ENCODE data around the gene KCNJ12.
A peak's percentile ranks its signal among the peaks of the same experiment; 100 is the strongest.
"Not testable (repeated sequence)": the region's sequence is repeated elsewhere in the genome, so short reads cannot be mapped to it uniquely, and the experiment has no call there.

The KCNJ12 gene

DNA sequence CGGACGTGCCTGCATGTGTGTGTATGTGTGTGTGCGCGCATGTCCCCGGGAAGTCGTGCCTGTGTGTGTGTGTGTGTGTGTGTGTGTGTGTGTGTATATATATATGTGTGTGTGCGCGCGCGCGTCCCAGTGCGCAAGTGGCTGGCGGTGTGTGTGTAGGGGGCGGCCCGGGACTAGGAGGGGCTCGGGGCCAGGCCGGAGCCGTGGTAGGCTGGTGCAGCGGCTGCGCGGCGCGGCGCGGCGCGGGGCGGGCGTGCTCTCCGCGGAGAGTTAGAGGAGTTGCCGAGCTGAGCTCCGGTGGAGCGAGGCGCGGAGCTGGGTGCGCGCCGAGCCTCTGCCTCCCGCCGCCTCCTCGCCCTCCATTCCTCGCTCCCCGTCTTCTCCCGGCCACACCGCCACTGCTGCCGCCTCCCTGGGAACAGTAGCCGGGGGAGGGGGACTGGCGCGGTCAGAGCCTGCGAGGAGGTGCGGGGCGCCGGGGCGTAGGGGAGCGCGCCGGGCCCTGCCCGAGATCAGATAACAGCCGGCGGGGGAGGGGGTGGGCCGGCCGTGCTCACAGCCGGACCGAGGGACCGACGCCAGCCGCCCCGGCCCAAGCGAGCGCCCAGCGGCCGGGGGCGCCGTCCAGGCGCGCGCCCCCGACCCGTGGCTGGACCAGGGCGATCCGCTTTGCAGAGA is at the start of gene KCNJ12:
Gene KCNJ12 (plus strand): TSS at position 277 of the 678 bp plus-strand sequence. CDS start 38,986 bp downstream, outside the sequence.
- peak; percentile 53 for DNase-seq (ENCODE audit: low spot score)

DNA sequence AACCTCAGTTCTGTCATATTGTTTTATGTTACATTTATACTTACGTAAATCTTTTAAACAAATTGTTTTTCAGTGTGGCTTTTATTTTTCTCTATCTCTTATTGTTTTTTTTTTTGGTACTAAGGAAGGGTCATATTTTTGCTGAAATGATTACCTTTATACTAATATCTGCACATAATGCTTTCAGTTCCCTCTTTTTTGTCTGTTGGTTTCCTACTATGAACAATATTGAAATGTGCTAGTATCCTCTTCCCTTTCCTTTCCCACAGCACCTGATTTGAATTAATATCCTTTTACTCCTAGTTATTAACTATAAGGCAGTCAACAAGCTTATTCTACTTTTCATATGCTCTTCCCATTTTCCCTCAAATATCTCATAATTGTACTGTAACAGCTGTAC is 48.2 kb upstream of the KCNJ12 start:
- DNase-seq (ENCODE audit: low spot score), result not testable (repeated sequence)

DNA sequence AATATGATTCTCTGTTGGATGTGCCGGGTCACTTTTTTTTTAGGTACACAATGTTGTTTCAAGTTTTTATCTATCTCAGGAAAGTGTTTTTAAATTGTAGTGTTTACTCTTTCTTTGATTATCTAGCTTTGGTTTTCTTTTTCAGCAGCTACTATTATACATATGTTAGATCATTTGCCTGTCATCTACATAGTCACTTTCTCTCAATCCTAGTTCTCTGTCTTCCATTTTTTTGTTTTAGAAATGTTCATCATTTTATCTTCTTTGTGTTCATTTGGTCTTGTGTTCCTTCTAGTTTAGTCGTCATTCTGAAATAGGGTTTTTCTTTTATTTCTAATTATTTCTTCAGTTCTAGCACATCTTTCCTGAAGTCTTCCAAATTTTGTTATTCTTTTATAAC is 47.4 kb upstream of the KCNJ12 start:
- DNase-seq (ENCODE audit: low spot score), result not testable (repeated sequence)

DNA sequence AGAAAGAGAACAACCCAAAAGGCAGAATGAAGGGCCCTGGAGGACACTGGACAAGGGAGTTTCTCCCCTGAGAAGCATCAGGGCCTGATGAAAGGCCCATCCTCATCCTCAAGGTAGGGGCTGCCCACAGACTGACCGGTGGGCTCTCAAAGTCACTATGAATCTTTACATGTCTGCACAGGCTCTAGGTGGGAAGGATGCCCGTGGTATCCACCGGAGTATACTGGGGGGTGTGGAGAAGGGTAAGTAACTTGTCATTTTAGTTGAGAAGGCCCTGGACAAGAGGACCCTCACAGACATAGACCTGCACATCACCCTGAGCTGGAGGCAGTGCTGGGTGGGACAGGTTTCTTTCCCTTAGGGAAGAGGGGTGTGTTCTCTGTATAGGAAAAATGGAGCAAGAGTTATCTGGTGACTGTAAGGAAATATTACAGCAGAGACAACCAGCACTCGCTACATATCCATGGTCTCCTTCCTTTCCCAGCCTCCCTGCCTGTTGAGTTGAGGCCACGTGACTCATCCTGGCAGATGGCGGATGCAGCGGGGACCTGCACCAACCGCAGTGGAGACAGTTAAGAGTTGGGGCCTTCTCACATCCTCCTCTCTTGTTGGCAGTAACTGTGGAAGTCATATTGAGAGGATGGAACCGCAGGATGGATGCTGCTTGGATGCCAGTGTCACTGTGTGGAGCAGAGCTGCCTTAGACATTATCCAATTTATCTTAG is 45.6 kb upstream of the KCNJ12 start:
- DNase-seq (ENCODE audit: low spot score), result no peak

DNA sequence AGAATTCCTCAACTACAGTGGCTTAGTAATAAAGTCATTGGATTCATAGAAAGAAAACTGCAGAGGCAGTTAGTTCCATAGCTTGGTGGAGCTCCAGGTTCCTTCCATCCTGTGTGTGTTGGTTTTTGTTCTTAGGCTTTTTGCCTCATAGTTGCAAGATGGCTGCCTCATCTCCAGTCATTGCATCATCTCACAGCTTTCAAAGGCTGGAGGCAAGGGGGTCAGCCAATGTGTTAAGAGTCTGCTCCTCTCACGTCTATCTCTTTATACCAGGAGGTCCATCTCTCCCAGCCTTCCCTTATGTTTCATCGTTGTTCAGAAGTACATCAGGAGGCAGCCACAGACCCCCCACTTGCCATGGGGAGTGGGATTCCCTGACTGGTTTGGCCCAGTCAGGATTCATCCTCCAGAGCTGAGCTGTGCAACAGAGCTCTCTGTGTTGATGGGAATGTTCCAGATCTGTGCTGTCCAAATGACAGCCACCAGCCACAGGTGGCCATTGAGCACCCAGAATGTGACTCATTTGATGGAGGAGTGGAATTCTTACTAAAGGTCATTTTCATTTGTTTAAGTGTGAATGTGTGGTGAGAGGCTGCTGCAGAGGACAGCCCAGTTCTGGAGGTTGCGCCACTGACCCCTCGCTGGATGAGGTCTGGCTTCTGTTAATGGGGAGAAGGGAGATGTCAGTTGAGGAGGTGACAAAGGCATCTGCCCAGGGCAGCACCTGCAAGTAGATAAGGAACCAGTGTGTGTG is 39.4 kb upstream of the KCNJ12 start:
- DNase-seq (ENCODE audit: low spot score), result not testable (repeated sequence)

DNA sequence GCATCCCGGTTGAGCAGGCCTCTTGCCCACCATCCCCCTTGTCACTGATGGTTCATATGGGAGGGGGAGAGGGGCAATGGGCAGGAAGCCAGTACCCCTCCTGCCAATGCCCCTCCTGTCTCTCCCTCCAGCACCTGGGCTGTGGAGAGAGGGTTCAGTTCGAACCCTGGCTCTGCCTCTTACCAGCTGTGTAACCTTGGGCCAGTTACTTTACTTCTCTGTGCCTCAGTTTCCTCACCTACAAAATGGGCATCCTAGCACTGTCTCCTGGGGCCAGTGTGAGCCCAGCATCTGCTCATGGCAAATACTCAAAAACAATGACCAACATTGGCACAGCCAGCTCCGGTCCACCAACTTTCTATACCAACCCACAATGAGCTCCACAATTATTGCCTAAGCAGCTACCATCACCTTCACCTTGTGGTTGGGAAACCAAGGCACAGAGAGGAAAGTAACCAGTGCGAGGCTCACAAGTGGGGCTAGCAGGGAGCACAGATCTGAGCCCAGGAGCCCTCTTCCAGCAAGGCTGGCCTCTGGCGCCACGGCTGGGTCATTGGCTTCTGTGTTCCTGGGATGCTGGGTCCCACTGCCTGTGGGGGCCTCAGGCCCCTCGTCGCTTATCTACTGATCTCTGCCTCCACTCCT is 38.1 kb upstream of the KCNJ12 start:
- not testable (repeated sequence) for DNase-seq (ENCODE audit: low spot score)

DNA sequence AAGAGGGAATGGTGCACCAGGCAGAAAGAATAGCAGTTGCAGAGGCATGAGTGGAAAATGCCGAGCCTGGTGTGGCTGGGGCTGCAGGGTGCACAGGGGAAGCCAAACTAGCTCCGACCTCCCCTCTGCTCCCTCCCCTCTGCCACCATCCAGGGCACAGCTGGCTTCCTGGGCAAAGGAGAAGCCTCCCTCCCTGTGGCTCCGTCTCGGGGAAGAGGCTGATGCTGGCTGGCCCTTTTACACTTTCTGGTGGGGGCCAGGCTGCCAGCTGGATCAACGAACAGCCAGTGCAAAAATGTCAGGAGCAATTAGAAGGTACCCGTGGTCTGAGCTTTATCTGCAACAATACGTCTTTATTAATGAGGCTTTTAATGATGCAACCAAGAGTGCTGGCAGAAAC is 37.1 kb upstream of the KCNJ12 start:
- no peak for DNase-seq (ENCODE audit: low spot score)

DNA sequence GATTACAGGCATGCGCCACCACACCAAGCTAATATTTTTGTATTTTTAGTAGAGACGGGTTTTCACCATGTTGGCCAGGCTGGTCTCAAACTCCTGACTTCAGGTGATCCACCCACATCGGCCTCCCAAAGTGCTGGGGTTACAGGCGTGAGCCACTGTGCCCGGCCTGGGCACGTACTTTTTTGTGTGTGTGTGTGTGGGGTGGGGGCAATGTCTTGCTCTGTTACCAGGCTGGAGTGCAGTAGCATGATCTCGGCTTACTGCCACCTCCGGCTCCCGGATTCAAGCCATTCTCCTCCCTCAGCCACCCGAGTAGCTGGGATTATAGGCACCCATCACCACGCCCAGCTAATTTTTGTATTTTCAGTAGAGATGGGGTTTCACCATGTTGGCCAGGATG is 36.6 kb upstream of the KCNJ12 start:
- not testable (repeated sequence) for DNase-seq (ENCODE audit: low spot score)

DNA sequence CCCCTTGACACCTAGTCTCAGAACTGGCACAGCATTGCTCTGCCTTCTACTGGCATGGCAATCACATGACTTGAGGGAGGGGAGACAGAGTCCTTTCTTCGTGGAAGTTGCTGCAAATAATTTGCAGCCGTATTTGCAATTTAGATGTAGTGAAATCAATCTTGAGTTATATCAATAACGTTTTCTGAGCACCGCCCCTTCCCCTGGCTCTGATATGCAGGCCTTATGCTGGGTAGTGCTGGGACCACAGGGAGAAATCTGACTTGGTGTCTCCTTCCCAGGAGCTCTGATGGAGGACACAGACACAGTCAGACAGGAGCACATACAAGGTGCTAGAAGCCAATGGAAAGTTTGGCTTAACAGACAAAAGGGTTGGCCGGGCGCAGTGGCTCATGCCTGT is 35.8 kb upstream of the KCNJ12 start:
- DNase-seq (ENCODE audit: low spot score), result not testable (repeated sequence)

DNA sequence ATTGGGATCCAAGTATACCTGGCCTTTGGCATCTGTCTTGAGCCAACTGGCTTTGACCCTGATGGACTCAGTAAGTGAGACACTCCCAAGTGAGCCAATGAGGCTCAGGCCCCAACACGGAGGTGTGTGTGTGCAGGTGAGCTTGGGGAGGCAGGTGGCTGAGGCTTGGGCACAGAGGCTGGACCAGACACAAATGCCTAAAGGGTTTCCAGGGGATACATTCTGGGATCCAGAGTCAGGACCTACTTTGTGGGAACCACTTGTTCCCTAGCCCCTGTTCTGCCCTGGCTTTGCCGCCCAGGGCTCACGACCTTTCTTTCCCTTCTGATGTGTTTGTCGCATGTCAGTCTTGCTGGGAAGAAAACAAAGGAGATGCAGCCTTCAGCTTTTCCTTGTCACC is 34.9 kb upstream of the KCNJ12 start:
- DNase-seq (ENCODE audit: low spot score), result not testable (repeated sequence)

DNA sequence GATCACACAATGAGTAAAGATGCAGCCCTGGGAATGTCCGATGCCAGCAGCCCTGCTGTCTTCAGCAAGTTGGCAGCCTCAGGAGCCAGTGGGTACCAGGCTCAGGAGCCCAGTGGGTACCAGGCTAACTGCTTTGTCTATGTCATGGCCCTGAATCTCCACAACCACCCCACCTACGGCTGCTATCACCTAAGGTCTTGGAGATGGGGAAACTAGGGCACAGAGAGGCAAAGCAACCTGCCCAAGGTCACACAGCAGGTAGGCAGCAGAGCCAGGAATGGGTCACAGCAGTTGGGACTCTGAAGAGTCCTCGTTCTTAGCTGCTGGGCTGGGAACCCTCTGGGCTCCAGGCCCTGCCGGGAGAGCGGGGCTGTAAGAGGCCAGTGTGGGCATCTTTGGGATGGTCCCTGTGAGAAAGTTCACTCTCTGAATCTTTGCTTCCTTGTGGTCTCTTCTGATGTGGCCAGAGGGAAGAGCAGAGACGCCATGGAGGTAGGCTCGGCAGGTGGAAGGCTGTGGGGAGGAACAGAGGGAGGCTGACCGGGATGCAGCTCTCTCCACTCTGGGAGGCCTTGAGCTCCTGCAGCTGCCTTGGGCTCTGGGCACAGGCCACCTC is 34.1 kb upstream of the KCNJ12 start:
- DNase-seq (ENCODE audit: low spot score), result not testable (repeated sequence)

DNA sequence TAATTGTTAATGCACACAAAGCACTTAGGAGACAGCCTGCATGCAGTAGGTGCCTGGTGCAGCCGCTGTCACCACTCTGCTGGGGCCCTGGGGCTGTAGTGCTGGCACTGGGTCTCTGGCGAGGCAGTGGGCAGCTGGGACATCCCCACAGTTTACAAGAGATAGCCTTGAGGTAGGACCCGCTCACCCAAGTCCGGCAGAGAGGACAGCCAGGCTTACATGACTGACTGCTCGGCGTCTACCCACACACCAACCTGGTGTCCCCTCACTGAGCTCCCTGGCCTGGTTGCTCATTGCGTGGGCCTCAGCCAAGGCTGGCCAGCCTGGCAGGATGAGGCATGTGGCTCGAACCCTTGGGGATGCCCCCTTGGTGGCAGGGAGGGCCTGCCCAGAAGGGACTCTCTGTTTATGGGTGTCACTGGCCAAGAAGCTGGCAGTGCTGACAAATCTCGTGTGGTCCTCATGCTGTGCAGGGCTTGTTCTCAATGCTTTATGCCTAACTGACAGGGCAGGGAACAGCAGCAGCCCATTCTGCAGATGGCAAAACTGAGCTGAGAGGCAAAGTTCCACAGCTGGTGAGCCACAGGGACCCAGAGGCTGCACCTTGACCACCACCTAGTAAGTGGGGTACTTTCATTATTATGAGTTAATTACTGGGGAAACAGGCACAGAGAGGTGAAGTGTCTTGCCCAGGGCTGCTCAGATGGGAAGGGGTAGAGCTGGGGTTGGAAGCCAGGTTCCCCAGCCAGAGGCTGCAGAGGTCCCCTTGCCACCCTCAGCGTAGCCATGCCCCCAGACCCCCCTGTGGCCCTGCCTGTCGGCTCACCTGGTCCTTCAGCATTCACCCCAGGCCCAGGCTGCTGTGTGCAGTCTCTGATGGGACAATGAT is 32.9 kb upstream of the KCNJ12 start:
- DNase-seq (ENCODE audit: low spot score), result not testable (repeated sequence)

DNA sequence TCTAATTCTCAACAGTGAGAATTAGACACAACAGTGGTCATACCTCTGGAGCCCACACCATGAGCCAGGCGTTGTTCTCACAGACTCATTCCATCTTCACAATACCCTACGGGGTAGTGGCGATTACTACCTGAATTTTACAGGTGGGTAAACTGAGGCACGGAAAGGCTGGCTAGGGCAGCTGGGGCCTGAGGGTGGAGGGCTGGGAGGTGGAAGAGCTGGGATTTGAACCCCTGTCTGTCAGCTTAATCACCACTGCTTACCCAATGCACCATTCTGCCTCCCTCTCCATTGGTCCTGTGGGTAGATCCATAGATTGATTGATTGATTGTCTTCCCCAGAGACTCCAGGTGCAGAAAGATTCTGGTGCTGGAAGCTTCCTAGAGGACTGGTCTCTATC is 31.4 kb upstream of the KCNJ12 start:
- not testable (repeated sequence) for DNase-seq (ENCODE audit: low spot score)

DNA sequence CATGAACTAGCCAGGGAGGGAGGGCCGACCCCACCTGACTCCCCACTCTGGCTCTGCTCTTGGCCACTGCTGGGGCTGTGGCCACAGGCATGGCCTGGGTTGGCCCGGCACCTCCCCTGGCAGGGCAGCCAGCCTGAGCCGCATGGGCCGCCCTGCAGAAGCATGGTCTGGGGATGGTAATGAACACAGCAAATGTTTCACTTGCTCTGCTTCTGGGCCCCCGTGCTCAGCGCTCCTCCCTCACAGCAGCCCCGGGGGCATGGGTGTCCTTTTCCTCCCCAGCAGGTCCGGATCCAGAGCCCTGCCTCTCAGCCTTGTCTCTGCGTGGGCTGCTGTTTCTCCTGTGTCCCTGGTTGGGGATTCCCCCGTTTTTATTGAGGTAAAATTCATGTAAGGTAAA is 30.9 kb upstream of the KCNJ12 start:
- DNase-seq (ENCODE audit: low spot score), result no peak

DNA sequence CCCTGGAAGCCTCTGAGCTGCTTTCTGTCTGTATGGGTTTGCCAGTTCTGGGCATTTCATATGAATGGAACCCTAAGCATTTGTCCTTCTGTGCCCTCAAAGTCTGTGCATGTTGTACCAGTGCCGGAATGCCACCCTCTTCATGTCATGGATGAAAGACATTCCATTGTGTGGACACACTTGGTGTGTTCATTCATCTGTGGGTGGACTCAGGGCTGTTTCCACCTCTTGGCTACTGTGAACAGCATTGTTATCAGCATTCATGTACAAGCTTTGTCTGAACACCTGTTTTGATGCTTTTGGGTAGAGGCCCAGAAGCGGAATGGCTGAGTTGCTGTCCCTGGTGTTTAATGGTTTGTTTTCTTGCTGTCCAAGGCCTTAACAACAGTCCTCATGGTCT is 30.1 kb upstream of the KCNJ12 start:
- not testable (repeated sequence) for DNase-seq (ENCODE audit: low spot score)

DNA sequence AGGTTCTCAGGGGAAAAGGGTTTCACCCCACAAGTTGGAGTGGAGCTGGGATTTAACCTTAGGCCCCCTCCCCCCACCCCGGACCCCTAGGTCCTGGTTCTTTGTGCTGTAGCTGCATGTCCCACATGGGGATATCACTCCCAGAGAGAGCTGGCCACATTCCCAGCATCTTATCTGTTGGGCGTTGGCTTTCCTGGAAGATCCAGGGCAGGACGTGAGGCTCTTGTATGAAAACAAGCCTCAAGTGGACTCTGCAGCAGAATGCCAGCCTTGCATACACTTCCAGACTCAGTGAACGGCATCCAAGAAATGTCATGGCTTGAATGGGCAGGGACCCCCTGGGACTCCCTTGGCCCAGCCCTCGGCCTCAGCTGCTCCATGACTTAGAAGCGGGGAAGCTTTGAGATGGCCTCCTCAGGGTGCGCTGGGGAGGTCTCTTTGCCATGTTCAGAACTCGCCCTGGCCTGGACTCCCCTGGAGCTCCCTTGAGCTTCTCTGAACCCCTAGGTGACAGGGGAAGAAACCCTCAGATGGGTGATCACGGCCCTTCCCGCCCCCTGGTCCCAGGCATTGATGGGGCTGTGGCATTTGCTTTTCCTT is 29.4 kb upstream of the KCNJ12 start:
- not testable (repeated sequence) for DNase-seq (ENCODE audit: low spot score)

DNA sequence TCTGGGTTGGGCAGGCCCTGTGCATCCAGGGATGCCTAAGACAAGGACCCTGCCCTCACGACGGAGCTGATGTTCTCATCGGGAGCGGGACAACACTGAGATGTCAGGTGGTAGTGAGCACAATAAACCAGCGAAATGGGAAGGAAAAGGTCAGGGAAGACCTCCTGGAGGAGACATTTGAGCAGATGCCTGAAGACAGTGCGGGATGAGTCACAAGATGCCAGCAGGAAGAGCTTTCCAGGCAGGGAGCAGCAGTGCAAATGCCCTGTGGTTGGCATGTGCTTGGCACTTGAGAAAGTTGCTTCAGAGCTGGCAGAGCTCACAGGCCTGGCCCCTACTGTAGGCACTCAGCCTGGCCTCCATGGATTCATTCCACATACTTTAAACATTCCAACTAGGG is 28.5 kb upstream of the KCNJ12 start:
- not testable (repeated sequence) for DNase-seq (ENCODE audit: low spot score)

DNA sequence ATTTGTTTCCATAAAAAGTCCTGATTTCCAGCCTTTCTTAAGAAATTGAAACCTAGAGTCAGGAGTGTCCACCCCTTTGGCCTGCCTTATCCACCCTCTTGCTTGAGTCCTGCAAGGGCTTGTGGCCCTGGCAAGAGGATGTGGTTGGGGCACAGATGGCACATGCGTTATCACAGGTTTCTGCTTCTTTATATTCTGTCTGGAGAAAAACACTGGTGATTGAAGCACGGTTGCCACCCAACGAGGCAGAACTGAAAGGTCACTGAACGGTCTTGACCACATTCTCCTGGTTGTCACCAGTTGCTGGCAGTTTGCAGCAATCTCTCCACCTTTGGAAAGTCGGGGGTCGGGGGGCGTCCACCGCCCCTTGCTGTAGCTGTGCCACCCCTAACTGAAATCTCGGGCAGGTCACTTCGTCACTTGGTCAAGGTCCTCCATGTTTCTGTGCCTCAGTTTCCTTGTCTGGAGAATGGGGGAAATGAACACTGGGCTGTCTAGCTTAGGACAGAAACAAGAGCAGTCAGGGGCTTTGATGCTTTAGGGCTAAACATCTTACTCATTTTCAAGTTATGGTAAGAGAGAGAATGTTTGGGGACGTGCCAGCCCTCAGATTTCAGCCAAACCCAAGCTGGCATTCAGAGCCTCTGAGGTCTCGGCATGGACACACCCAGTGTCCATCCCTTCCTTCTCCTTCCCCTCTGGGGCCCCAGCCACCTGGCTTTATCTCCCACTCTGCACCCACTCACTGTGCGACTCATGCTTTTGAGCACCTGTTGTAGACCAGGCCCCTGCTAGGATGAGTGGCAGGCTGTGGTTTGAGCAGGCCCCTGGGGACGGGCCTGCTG is 27.9 kb upstream of the KCNJ12 start:
- DNase-seq (ENCODE audit: low spot score), result not testable (repeated sequence)

DNA sequence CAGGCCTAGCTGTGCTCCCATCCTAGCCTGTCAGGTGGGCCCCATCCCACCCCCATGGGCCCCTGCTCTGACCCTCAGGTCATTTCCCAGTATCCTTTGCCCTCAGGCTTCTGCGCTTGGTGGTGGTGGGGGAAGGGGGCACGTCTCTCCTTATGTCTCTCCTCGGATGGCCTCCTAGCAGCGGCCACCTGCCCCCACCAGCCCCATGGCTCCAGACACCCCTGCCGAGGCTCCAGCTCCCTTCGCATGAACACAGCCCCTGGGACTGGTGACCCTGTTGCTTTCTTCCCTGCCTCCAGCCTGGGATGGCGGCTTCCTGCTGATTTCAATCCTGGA is 27.3 kb upstream of the KCNJ12 start:
- DNase-seq (ENCODE audit: low spot score), result not testable (repeated sequence)

All from GM03348 (cell line).